ENCODE measurements around the gene WNT3A. TPM values are rescaled to one million over a fixed set of nuclear protein-coding genes. Genes with fewer than 3 reads are reported as not detected.

WNT3A gene
- polyA plus RNA-seq, 1 donor (not counting 4 experiments of a cell fraction or from before 2014, with no cell fraction given) = 0.07 TPM

GRCh38 chr1:227999056-227999930 lies 7.5 kb upstream of the WNT3A start:
- dilution Hi-C loops (cut with MboI; ENCODE audit: extremely low pct_ligation_motif_present, low sequenced_read_pairs) = no loop called here

GRCh38 chr1:228000416-228000815 lies 6.4 kb upstream of the WNT3A start:
- Histone ChIP-seq H3K27ac (ENCODE audit: control insufficient read depth, insufficient read depth, low read length) (no peak overlapping the region), H3K27me3 (ENCODE audit: control insufficient read depth, extremely low read depth, insufficient read depth, low read length) (peaks cover 25% of the 10 kb centered on the region), H3K4me3 (ENCODE audit: control insufficient read depth in 2 of 3, extremely low read depth in 1 of 3, insufficient read depth in 2 of 3, low read depth in 1 of 3, low read length in 3 of 3) (no peak overlapping the region), H3K36me3 (ENCODE audit: control insufficient read depth in 2 of 2, extremely low read depth in 1 of 2, insufficient read depth in 2 of 2, low read length in 2 of 2) (no peaks in the 10 kb centered on the region), H3K4me2 (ENCODE audit: control insufficient read depth, extremely low read depth, insufficient read depth, low read depth, low read length) (no peak overlapping the region), H3K4me1 (ENCODE audit: control insufficient read depth, extremely low read depth, insufficient read depth, low read length) (no peaks in the 10 kb centered on the region), H3K9me3 (ENCODE audit: control insufficient read depth, low read depth, low read length) (no peaks in the 10 kb centered on the region), H3K79me2 (ENCODE audit: control insufficient read depth, insufficient read depth, low read length) (no peaks in the 10 kb centered on the region), H2AFZ (ENCODE audit: control insufficient read depth, low read length) (no peak overlapping the region), H3K9ac (ENCODE audit: control insufficient read depth, extremely low read depth, insufficient read depth, low read length) (no peak overlapping the region), H3K9me1 (ENCODE audit: control insufficient read depth, extremely low read depth, insufficient read depth, low read length) (no peaks in the 10 kb centered on the region), H4K20me1 (ENCODE audit: control insufficient read depth, extremely low read depth, insufficient read depth, low read length) (no peaks in the 10 kb centered on the region)
- DNase-seq (ENCODE audit: low read depth, low spot score) (no peak), FAIRE-seq (no peak)
- TF ChIP-seq CTCF (optimal IDR thresholded peaks at IDR 0.05 in 1 of 3, IDR thresholded peaks at IDR 0.05 in 1 of 3, conservative IDR thresholded peaks at IDR 0.05 in 1 of 3; ENCODE audit: extremely low read depth in 1 of 3, insufficient read depth in 2 of 3, low read length in 3 of 3) = no peak
- no peak for TF ChIP-seq EZH2 (IDR thresholded peaks at IDR 0.05; ENCODE audit: low read length)
- dilution Hi-C loops (cut with MboI; ENCODE audit: extremely low pct_ligation_motif_present, low sequenced_read_pairs) = no loop called here

More at GRCh38 chr1:227999056-227999930, 7.5 kb upstream of the WNT3A start:
- H3K9me3 ChIP-seq (ENCODE audit: control insufficient read depth, low read depth, low read length) = no peaks in the 10 kb centered on the region
- no peaks in the 10 kb centered on the region for H3K9me1 ChIP-seq (ENCODE audit: control insufficient read depth, extremely low read depth, insufficient read depth, low read length)
- peak; percentile 32 for FAIRE-seq
- H3K27ac ChIP-seq (ENCODE audit: control insufficient read depth, insufficient read depth, low read length) = no peak overlapping the region
- H3K4me2 ChIP-seq (ENCODE audit: control insufficient read depth, extremely low read depth, insufficient read depth, low read depth, low read length) = no peak overlapping the region
- no peaks in the 10 kb centered on the region for H3K36me3 ChIP-seq (ENCODE audit: control insufficient read depth in 2 of 2, extremely low read depth in 1 of 2, insufficient read depth in 2 of 2, low read length in 2 of 2)
- TF ChIP-seq EZH2 (IDR thresholded peaks at IDR 0.05; ENCODE audit: low read length) (no peak), CTCF (optimal IDR thresholded peaks at IDR 0.05 in 1 of 3, IDR thresholded peaks at IDR 0.05 in 1 of 3, conservative IDR thresholded peaks at IDR 0.05 in 1 of 3; ENCODE audit: extremely low read depth in 1 of 3, insufficient read depth in 2 of 3, low read length in 3 of 3) (peak; percentile 96 to 98 (median 97))
- H3K9ac ChIP-seq (ENCODE audit: control insufficient read depth, extremely low read depth, insufficient read depth, low read length) = no peak overlapping the region
- H2AFZ ChIP-seq (ENCODE audit: control insufficient read depth, low read length) = no peak overlapping the region
- H3K4me3 ChIP-seq (ENCODE audit: control insufficient read depth in 2 of 3, extremely low read depth in 1 of 3, insufficient read depth in 2 of 3, low read depth in 1 of 3, low read length in 3 of 3) = no peak overlapping the region
- peaks cover 13% of the 10 kb centered on the region for H3K27me3 ChIP-seq (ENCODE audit: control insufficient read depth, extremely low read depth, insufficient read depth, low read length)
- no peaks in the 10 kb centered on the region for H3K79me2 ChIP-seq (ENCODE audit: control insufficient read depth, insufficient read depth, low read length)
- H4K20me1 ChIP-seq (ENCODE audit: control insufficient read depth, extremely low read depth, insufficient read depth, low read length) = no peaks in the 10 kb centered on the region
- no peak for DNase-seq (ENCODE audit: low read depth, low spot score)
- H3K4me1 ChIP-seq (ENCODE audit: control insufficient read depth, extremely low read depth, insufficient read depth, low read length) = no peaks in the 10 kb centered on the region

Measured in keratinocyte (primary cell).